MM.1S (cell line): ENCODE results near the gene COL4A5.

Source experiments
- CTCF ChIP-seq: fragments of 300-600 bp; sonication (generic); IDR thresholded peaks from 2 replicates; pipeline ENCODE4 v1.5.1; 2016; ENCODE audit warnings: antibody characterized with exemption, low read length, mixed read lengths
- EZH2 ChIP-seq: fragments of 300-600 bp; sonication (generic); optimal IDR thresholded peaks from 2 replicates; pipeline ENCODE3; 2017; ENCODE audit warnings: low read depth, mild to moderate bottlenecking, antibody characterized with exemption, low read length, mixed read lengths

DNA sequence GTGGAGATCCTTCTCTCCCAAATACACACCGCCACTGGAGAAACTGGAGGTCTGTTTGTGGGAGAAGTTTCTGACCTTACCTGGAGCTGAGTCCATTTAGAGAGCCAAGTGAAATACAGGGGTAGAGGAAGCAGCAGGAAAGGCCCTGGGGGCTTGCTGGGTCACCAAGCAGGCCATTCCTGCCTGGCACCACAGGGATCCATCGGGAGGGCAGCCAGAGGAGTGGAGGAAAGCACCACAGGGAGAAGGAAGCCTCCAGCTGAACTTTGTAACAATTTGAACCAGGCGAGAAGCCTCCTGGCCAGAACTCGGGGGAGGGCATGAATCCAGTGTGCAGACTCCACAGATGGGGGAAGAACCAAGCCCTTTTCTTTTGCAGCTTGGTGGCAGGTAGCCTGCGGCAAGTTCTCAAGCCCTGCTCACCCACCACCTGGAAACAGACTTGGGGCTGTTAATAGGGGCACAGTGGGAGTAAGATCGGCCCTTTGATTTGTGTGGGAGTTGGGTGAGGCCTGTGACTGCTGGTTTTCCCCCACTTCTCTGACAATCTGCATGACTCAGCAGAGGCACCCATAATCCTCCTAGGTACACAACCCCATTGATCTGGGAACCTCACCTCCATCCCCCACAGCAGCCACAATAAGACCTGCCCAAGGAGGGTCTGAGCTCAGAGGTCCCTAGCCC, 202.1 kb downstream of the COL4A5 start:
- no peak for TF ChIP-seq CTCF
- no peak for TF ChIP-seq EZH2
